Caco-2 (cell line): Measurements from ENCODE around the gene ACYP2. TPM values are rescaled to one million over a fixed set of nuclear protein-coding genes. Genes with fewer than 3 reads are reported as not detected.

Experiments
- BruUV-seq: library from RNA; stranded (reverse); fragments of 400-500 nt; replicated peaks from 2 replicates; lab custom pipeline; 2021; lab: Mats Ljungman, UMichigan
- CTCF ChIA-PET: fragments of 300-600 bp; sonication (Branson Sonifier 250); formaldehyde crosslinking; loops from one replicate; lab custom pipeline; 2022; ENCODE audit warnings: antibody characterized with exemption; lab: Charles Lee
- POLR2A ChIA-PET: fragments of 300-600 bp; sonication (Branson Sonifier 250); formaldehyde crosslinking; loops from one replicate; lab custom pipeline; 2022; ENCODE audit warnings: antibody characterized with exemption; lab: Charles Lee
- DNase-seq, 2 experiments: peaks; one replicate each; pipeline versions ENCODE4 v3.0.0 to v3.0.0-alpha.2; 2020 to 2022
- H3K27me3 ChIP-seq: replicated peaks from 2 replicates; pipeline ENCODE4 v1.6.0; 2011; ENCODE audit warnings: low read length; ENCODE audit not compliant: control insufficient read depth, insufficient read depth
- H3K36me3 ChIP-seq: 2 replicates; pipeline ENCODE4 v1.5.1; 2011; ENCODE audit warnings: low read length; ENCODE audit not compliant: control insufficient read depth, insufficient read depth
- H3K4me1 ChIP-seq: fragments of 250-450 bp; sonication (Bioruptor Pico); 2 replicates; pipeline ENCODE4 v1.5.1; 2020; ENCODE audit warnings: mild to moderate bottlenecking
- H3K4me3 ChIP-seq: 2 replicates; pipeline ENCODE4 v1.5.1; 2011; ENCODE audit warnings: low read depth, mild to moderate bottlenecking, control low read depth, low read length
- H3K9me3 ChIP-seq: fragments of 250-450 bp; sonication (Bioruptor Pico); 2 replicates; pipeline ENCODE4 v1.5.1; 2020; ENCODE audit warnings: mild to moderate bottlenecking, moderate library complexity
- H3K27ac Mint-ChIP-seq: one replicate; pipeline ENCODE4 v1.8.0; 2022; ENCODE audit warnings: mixed read lengths; ENCODE audit not compliant: unreplicated experiment
- H3K27me3 Mint-ChIP-seq: one replicate; pipeline ENCODE4 v1.8.0; 2022; ENCODE audit warnings: mixed read lengths; ENCODE audit not compliant: insufficient read depth, unreplicated experiment
- H3K36me3 Mint-ChIP-seq: one replicate; pipeline ENCODE4 v1.8.0; 2022; ENCODE audit warnings: mild to moderate bottlenecking, mixed read lengths; ENCODE audit not compliant: insufficient read depth, unreplicated experiment
- H3K4me1 Mint-ChIP-seq: one replicate; pipeline ENCODE4 v1.8.0; 2022; ENCODE audit warnings: low read depth, mixed read lengths; ENCODE audit not compliant: unreplicated experiment
- H3K4me3 Mint-ChIP-seq: one replicate; pipeline ENCODE4 v1.8.0; 2022; ENCODE audit warnings: mild to moderate bottlenecking, moderate library complexity, mixed read lengths; ENCODE audit not compliant: unreplicated experiment
- H3K9me3 Mint-ChIP-seq: one replicate; pipeline ENCODE4 v1.8.0; 2022; ENCODE audit warnings: mixed read lengths; ENCODE audit not compliant: unreplicated experiment
- intact Hi-C: fragments of 100-400 bp; cut with micrococcal nuclease; formaldehyde crosslinking; loops from one replicate; pipeline ENCODE4 v1.10.0; 2022; ENCODE audit not compliant: unreplicated experiment
- total RNA-seq: library from RNA; stranded (reverse); gene quantifications from 2 replicates; pipeline ENCODE4 v1.2.3, GENCODE V29; 2022
- TF ChIP-seq, protein P1 (sequence below), 2 experiments: fragments of 200-600 bp in 1 of 2; IDR thresholded peaks; 1 replicate in 1 of 2; 2 replicates in 1 of 2; pipeline versions ENCODE4 v1.5.1 to v1.8.0; 2011 to 2022; ENCODE audit warnings: antibody characterized with exemption in 1 of 2, control low read depth in 1 of 2, inconsistent platforms in 1 of 2, low read depth in 1 of 2, low read length in 1 of 2, mild to moderate bottlenecking in 1 of 2, moderate library complexity in 1 of 2; ENCODE audit not compliant: insufficient read depth in 1 of 2, severe bottlenecking in 1 of 2, unreplicated experiment in 1 of 2

ACYP2 gene
- total RNA-seq, 1 experiment from 2014 or later: 4.1 TPM

GRCh38 chr2:54185105-54185504 is 69.7 kb downstream of the ACYP2 start:
- Mint-ChIP-seq H3K9me3 (no peaks in the 10 kb centered on the region), H3K4me1 (no peaks in the 10 kb centered on the region), H3K4me3 (no peak overlapping the region), H3K27me3 (no peaks in the 10 kb centered on the region), H3K36me3 (no peaks in the 10 kb centered on the region), H3K27ac (no peak overlapping the region)
- ChIA-PET POLR2A (no interaction called here), CTCF (no interaction called here)
- no TSS peak for BruUV-seq
- no peaks in the 10 kb centered on the region for H3K4me1 ChIP-seq
- H3K27me3 ChIP-seq: no peaks in the 10 kb centered on the region
- no peaks in the 10 kb centered on the region for H3K9me3 ChIP-seq
- DNase-seq: no peak
- TF ChIP-seq, protein P1, sequence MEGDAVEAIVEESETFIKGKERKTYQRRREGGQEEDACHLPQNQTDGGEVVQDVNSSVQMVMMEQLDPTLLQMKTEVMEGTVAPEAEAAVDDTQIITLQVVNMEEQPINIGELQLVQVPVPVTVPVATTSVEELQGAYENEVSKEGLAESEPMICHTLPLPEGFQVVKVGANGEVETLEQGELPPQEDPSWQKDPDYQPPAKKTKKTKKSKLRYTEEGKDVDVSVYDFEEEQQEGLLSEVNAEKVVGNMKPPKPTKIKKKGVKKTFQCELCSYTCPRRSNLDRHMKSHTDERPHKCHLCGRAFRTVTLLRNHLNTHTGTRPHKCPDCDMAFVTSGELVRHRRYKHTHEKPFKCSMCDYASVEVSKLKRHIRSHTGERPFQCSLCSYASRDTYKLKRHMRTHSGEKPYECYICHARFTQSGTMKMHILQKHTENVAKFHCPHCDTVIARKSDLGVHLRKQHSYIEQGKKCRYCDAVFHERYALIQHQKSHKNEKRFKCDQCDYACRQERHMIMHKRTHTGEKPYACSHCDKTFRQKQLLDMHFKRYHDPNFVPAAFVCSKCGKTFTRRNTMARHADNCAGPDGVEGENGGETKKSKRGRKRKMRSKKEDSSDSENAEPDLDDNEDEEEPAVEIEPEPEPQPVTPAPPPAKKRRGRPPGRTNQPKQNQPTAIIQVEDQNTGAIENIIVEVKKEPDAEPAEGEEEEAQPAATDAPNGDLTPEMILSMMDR (IDR thresholded peaks at IDR 0.05; ENCODE audit: insufficient read depth in 1 of 2, low read depth in 1 of 2, low read length in 1 of 2, severe bottlenecking in 1 of 2, unreplicated experiment in 1 of 2): no peak
- intact Hi-C loops: no loop called here
- no peak overlapping the region for H3K4me3 ChIP-seq
- H3K36me3 ChIP-seq: no peaks in the 10 kb centered on the region

DNA sequence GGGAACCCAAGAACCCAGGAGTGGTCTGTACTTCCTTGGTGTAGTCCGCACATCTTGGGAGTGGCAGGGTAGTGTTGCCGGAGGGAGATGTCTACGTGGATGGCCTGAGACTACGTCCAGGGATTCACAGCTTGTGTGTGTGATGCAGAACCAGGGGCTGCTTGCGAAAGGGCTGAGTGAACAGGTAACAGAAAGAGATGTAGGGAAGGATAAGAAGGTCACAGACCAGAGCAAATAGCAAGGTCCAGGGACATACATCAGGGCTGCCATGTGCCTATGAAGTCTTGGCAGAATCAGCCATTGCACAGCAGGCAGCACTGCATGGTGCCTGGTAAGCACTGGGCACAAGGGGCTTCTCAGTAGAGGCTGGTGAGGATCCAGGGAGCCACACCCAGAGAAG is 71.9 kb downstream of the ACYP2 start:
- Mint-ChIP-seq H3K27me3 (peaks cover 3% of the 10 kb centered on the region), H3K4me1 (no peaks in the 10 kb centered on the region), H3K9me3 (no peaks in the 10 kb centered on the region), H3K36me3 (no peaks in the 10 kb centered on the region), H3K4me3 (no peak overlapping the region), H3K27ac (no peak overlapping the region)
- H3K4me3 ChIP-seq: no peak overlapping the region
- no peaks in the 10 kb centered on the region for H3K36me3 ChIP-seq
- H3K4me1 ChIP-seq: no peaks in the 10 kb centered on the region
- CTCF ChIA-PET: no interaction called here
- H3K9me3 ChIP-seq: no peaks in the 10 kb centered on the region
- TF ChIP-seq, protein P1 (IDR thresholded peaks at IDR 0.05; ENCODE audit: insufficient read depth in 1 of 2, low read depth in 1 of 2, low read length in 1 of 2, severe bottlenecking in 1 of 2, unreplicated experiment in 1 of 2): no peak
- intact Hi-C loops: no loop called here
- no peaks in the 10 kb centered on the region for H3K27me3 ChIP-seq
- no TSS peak for BruUV-seq
- POLR2A ChIA-PET: no interaction called here
- no peak for DNase-seq

DNA sequence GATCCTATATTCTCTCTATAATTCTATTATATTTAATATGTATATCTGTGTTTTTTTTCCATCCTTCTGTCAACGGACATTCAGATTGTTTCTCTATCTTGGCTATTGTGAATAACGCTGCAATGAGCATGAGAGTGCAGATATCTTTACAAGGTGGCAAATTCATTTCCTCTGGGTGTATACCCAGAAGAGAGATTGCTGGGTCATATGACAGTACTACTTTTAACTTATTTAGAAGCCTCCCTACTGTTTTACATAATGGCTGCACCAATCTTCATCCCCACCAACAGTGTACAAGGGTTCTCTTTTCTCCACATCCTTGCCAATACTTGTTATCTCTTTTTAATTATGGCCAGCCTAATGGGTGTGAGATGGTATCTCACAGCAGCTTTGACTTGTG is 74.1 kb downstream of the ACYP2 start:
- H3K4me3 Mint-ChIP-seq: no peak overlapping the region
- H3K4me3 ChIP-seq: no peak overlapping the region
- POLR2A ChIA-PET: no interaction called here
- H3K4me1 ChIP-seq: no peaks in the 10 kb centered on the region
- peaks cover 3% of the 10 kb centered on the region for H3K27me3 Mint-ChIP-seq
- BruUV-seq: no TSS peak
- H3K27me3 ChIP-seq: no peaks in the 10 kb centered on the region
- no peaks in the 10 kb centered on the region for H3K36me3 ChIP-seq
- no peaks in the 10 kb centered on the region for H3K4me1 Mint-ChIP-seq
- intact Hi-C loops: no loop called here
- no peaks in the 10 kb centered on the region for H3K9me3 ChIP-seq
- no peak for DNase-seq
- no peaks in the 10 kb centered on the region for H3K36me3 Mint-ChIP-seq
- no peaks in the 10 kb centered on the region for H3K9me3 Mint-ChIP-seq
- TF ChIP-seq, protein P1 (IDR thresholded peaks at IDR 0.05; ENCODE audit: insufficient read depth in 1 of 2, low read depth in 1 of 2, low read length in 1 of 2, severe bottlenecking in 1 of 2, unreplicated experiment in 1 of 2): no peak
- CTCF ChIA-PET: no interaction called here
- no peak overlapping the region for H3K27ac Mint-ChIP-seq
